Endothelial cell of hepatic sinusoid (primary cell): ENCODE measurements around the gene CDRT15.
"Not testable (repeated sequence)": the region's sequence is repeated elsewhere in the genome, so short reads cannot be mapped to it uniquely, and the experiment has no call there.

Experiments used
- in situ Hi-C: cut with HindIII; loops from 2 replicates; pipeline ENCODE4 v1.10.0; 2017; ENCODE audit warnings: low sequenced_read_pairs

CDRT15 gene

DNA sequence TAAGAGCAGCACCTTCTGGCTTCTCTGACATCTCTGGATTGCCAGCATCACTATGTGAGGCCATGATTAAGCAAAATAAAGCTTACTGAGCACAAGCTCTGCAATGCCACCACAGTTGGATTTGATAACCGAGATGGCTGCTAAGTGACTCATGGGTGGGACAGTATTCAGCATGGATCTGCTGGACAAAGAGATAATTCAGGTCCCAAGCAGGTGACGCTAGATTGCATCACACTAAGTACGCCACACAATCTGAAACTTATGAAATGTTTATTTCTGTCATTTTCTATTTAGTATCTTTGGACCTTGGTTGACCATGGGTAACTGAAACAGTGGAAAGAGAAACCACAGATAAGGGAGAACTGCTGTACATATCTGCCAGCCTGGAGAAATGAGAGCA lies 27.4 kb downstream of the CDRT15 start:
- in situ Hi-C loops = no loop called here

DNA sequence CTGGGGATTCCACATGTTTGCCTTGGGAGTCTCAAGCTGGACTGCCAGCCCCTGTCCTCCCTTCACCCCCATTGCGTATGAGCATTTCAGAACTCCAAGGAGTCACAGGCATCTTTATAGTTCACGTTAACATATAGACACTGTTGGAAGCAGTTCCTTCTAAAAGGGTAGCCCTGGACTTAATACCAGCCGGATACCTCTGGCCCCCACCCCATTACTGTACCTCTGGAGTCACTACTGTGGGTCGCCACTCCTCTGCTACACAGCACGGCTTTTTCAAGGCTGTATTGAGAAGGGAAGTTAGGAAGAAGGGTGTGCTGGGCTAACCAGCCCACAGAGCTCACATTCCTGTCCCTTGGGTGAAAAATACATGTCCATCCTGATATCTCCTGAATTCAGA lies 28.9 kb downstream of the CDRT15 start:
- in situ Hi-C loops = no loop called here

DNA sequence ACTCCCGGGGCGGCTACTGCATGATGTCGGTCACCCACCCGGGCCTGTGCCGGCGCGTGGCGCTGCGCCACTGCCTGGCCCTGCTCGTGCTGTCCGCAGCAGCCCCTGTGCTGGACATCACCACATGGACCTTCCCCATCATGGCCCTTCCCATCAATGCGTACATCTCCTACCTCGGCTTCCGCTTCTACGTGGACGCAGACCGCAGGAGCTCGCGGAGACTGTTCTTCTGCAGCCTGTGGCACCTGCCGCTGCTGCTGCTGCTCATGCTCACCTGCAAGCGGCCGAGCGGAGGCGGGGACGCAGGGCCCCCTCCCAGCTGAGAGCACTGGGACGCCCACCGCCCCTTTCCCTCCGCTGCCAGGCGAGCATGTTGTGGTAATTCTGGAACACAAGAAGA lies 29.8 kb downstream of the CDRT15 start:
- in situ Hi-C loops = no loop called here

- in situ Hi-C loops = no loop called here
These were observed 30.6 kb downstream of the CDRT15 start for GRCh38 chr17:14205992-14206461.

DNA sequence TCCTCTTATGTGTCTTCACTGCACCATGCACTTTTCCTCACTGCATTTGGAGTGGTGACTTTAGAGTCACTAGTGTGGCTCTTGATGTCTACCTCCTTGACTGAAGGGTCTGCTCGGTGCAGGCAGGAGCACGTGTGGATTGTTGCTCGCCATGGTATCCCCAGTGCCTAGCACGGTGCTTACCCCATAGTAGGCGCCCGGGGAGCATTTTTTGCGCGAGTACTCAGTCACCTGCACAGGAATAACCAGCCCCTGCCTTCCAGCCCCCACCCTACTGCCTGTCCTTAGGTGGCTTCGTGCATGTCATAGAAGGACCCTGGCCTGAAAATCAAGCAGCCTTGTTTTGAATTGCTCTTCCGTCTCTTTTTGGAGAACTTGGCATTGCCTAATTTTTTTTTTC lies 31.3 kb downstream of the CDRT15 start:
- in situ Hi-C loops = no loop called here

DNA sequence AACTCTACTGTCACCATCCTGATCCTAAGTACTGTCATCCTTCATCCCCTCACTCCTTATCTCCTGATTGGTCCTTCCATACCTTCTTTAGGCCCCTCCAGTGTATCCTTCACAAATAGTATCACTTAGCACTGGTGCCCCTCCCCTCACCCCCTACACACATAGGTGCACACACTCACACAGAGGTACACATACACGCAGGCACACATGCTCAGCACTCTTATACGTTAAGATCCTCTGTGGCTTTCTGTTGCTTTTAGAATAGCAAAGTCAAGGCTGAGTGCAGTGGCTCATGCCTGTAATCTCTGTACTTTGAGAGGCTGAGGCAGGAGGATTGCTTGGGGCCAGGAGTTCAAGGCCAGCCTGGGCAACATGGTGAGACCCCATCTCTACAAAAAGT lies 32.1 kb downstream of the CDRT15 start:
- in situ Hi-C loops = no loop called here

DNA sequence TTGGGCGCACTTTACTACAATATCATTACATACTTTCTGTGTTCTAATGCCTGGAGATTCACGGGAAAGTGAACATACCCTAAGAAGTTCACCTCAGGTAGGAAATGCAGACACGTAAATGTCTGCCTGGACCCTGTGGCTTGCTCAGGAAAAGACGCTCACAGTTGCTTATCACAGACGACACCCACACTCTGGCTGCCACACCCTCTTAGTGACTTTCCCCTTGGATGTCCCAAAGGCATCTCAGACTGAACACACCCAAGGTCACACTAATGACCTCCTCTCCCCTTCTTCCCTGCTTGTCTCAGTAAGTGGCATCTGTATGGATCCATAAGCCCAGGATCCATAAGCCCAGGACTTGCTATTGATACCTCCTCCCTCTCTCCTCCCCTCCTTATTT lies 32.6 kb downstream of the CDRT15 start:
- in situ Hi-C loops = no loop called here

GRCh38 chr17:14203388-14203787 lies 33.3 kb downstream of the CDRT15 start:
- in situ Hi-C loops = no loop called here

GRCh38 chr17:14202388-14203166 lies 34.1 kb downstream of the CDRT15 start:
- in situ Hi-C loops = no loop called here

DNA sequence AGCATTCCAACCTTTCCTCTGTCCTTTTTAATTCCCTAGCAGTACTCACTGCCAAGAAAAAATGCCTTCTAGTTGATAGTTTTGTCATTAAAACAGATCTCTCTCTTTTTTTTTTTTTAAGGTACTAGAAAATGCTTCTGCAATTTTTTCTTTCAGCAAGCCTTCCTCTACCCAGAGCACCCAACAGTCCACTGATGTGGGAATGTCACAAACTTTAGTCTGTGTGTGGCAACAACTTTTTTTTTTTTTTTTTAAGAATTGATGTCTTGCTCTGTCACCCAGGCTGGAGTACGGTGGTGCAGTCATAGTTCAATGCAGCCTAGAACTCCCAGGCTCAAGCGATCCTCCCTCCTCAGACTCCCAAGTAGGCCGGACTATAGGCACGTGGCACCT lies 34.7 kb downstream of the CDRT15 start:
- in situ Hi-C loops = no loop called here

DNA sequence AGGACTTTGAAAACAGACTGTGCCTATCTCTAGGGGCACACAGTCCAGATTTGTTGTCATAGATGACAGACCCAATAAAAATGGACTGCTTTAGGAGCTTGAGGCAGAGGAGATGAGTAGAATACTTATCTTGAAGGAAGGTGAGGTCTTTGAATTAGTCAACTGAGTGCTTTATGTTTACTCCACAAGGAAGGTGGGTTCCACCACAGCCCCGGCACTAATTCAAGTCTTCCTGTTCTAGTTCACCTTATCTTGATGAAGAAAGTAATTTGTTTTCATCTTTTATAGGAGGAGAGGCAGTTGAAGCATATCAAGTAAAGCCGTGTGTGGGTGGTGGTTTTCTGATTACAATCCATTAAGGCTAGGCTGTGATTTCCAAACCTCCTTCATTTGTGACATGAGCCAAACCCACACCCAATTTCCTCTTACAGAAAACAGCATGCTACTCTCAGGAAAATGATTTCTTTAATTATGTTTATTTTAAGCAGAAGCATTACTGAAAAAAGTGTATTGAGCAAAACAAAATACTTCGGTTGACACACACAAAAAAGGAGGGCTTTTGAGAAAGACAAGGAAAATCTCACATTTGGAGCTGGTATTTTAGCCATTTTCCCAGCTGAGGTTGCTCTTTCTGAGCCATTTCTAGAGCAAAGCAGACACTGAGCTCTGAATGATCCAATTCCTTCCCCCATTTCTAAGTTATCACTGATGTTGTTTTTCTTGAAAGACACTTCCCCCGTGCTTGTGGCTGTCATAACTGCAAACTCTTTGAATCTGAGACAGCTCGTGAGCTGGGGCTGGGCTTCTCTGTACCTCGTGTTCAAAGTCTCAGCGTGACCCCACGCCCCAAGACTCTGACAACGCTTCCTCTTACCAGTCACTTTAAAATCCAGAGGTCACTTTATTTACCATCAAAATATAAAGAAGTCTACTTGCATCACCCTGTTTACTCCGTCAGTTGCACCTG lies 35.4 kb downstream of the CDRT15 start:
- in situ Hi-C loops = no loop called here

DNA sequence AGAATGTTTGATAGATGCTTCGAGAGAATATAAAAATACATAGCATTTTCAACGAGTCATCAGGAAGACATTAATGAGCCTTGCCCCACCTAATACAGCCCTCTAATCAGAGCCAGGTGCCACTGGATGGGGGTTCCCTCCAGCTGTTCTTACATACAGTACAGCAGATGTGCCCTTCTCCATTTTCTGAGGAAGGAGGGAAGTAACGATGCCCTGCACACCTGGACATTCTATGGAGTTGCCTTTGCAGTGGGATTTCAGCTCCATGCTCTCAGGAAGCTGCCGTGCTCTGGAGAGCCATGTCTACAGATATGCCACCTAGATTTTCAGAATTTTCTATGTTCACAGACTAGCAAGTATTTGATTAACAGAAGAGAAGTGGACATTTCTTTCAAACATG lies 36.3 kb downstream of the CDRT15 start:
- in situ Hi-C loops = no loop called here

GRCh38 chr17:14199601-14200000 lies 37.1 kb downstream of the CDRT15 start:
- in situ Hi-C loops = no loop called here

DNA sequence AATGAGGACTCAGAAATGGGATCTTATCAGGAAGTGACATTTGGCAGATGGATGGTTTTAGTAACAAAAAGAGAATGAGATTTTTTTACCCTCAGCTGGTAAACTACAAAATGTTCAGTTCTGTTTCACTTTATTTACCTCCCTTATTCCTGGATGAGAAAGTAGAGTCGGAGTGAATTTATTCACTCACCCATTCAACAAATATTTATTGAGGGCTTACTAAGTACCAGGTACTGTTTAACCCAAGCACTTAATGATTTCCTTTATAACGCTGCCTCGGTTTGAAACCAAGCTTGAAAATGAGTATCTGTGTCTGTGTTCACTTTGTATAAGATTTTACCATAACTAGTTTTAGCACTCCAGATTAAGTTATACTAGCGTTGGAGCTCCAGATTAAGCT lies 38.1 kb downstream of the CDRT15 start:
- in situ Hi-C loops = no loop called here

GRCh38 chr17:14198013-14198412 lies 38.6 kb downstream of the CDRT15 start:
- in situ Hi-C loops = no loop called here

- in situ Hi-C loops = no loop called here
These were observed 39.1 kb downstream of the CDRT15 start for GRCh38 chr17:14197586-14197985.

GRCh38 chr17:14197057-14197456 lies 39.6 kb downstream of the CDRT15 start:
- in situ Hi-C loops = no loop called here

DNA sequence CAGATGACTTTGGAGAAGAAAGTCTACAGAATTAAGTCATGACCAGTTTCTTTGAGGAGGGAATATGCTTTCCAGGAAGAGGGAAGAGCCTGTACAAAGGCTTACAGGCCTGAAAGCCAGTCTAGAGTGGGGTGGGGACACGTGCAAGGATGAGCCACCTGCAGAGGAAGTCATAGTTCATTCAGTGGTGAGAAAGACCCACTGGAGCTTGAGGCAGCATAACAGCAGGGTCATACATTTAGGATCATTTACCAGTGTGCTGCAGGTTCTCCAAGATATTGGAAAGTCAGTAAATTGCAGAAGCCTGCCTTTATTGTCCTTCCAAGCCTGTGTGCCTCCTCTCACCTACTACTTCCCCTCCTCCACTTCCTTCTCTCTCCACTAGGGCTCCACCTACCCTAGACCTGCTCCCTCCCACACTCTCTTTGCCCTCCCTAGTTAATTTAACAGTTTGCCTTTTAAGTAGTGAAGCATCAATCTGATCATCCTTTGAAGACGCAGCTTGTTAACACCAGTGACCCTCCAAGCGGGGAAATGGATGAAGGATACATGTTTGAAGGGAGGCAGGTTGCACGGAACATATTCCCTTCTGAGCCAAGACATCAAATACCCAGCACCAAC lies 40.2 kb downstream of the CDRT15 start:
- in situ Hi-C loops = no loop called here

DNA sequence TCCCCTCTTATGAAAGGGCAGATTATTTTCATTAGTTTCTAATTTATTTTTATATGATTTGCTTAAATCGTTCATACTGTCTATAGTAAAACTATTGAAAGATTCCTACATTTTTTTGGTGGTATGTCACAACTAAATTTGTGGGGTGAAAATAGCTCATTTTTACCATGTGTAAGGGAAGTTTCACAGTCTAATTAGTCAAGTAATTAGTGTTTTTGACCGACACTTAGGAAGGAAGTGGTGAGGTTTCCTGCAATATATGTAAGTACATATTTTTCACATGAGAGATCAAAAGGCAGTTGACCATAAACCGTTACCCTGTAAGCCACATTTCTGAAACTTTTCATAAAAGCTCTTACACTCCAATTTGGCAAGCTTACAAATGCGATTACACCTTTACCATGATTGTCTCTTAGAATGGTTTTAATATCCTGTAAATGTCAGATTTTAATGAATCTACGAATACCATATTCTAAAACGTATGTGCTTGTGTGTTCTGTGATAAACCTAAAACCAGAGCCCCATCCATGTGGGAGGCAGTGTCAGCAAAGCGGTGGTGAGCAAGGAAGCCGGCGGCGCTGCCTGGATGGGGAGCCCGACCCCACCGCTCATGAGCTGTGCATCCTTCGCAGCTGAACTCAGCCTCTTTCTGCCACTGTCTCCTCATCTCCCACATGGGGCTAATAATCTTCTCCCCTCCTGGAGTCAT lies 43.9 kb downstream of the CDRT15 start:
- in situ Hi-C loops = not testable (repeated sequence)

DNA sequence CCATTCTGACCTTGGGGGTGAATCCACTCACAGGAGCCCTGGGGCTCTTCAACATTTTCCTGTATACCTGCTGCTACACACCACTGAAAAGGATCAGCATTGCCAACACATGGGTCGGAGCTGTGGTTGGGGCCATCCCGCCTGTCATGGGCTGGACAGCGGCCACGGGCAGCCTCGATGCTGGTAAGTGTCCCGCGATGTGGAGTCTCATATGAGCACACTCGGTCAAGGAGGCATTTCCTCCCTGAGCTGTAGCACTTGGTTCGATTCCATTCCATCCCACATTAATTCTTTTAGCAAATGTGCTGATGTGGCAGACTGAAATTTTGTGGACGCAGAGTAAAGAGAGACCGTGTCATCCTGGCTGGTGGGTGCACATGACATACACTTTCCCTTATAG lies 44.6 kb downstream of the CDRT15 start:
- in situ Hi-C loops = not testable (repeated sequence)

DNA sequence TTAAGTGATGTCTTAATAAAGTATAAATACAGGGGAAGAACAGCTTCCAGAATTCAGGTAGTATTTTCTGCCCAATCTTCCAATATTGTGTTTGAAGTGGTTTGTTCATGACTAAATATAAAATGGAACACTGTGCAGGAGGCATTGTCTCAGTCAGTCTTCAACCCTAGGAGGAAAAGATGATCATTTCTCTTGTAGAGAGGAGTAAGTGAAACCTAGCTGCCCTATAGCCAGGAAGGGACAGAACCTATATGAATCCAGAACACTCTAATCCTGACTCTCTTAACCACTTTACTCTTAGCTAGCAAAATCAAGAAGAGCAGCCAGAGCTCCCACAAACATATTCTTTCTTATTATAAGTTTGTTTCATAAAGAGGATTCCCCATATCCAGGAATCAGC lies 45.2 kb downstream of the CDRT15 start:
- in situ Hi-C loops = not testable (repeated sequence)
